Neural cell (in vitro differentiated cells): ENCODE data around the gene MYRF. TPM values are rescaled to one million over a fixed set of nuclear protein-coding genes. Genes with fewer than 3 reads are reported as not detected.

Experiments
- H2AFZ ChIP-seq: fragments of 200-600, 300-800 bp; sonication (generic), shearing (Covaris generic); 2 replicates; pipeline ENCODE4 v1.6.0; 2014; ENCODE audit warnings: low read depth, mild to moderate bottlenecking, antibody characterized with exemption, low read length, moderate library complexity
- H3F3A ChIP-seq: fragments of 200-600 bp; shearing (Covaris generic); 2 replicates; pipeline ENCODE4 v1.6.1; 2016; ENCODE audit warnings: mild to moderate bottlenecking, moderate library complexity, mixed read lengths, antibody characterized with exemption, low read length; ENCODE audit not compliant: insufficient read depth, poor library complexity, severe bottlenecking
- H3K27ac ChIP-seq: fragments of 200-600, 300-800 bp; sonication (generic), shearing (Covaris generic); 2 replicates; pipeline ENCODE4 v1.5.1; 2014; ENCODE audit warnings: mild to moderate bottlenecking, low read length, moderate library complexity
- H3K27me3 ChIP-seq: fragments of 300-800, 200-600 bp; sonication (generic), shearing (Covaris generic); 2 replicates; pipeline ENCODE4 v1.6.0; 2014; ENCODE audit warnings: mild to moderate bottlenecking, low read depth, low read length, moderate library complexity; ENCODE audit not compliant: insufficient read depth
- H3K36me3 ChIP-seq: fragments of 300-800, 200-600 bp; sonication (generic), shearing (Covaris generic); 2 replicates; pipeline ENCODE4 v1.5.1; 2014; ENCODE audit warnings: mild to moderate bottlenecking, antibody characterized with exemption, low read length, moderate library complexity; ENCODE audit not compliant: insufficient read depth
- H3K4me2 ChIP-seq: fragments of 300-800, 200-600 bp; sonication (generic), shearing (Covaris generic); 2 replicates; pipeline ENCODE4 v1.6.0; 2014; ENCODE audit warnings: mild to moderate bottlenecking, low read length
- H3K4me3 ChIP-seq: fragments of 300-800, 200-600 bp; sonication (generic), shearing (Covaris generic); 2 replicates; pipeline ENCODE4 v1.5.1; 2014; ENCODE audit warnings: mild to moderate bottlenecking, low read length, moderate library complexity
- H3K79me2 ChIP-seq: fragments of 200-600 bp; shearing (Covaris generic); replicated peaks from 2 replicates; pipeline ENCODE4 v1.6.0; 2014; ENCODE audit warnings: mild to moderate bottlenecking, low read length, moderate library complexity; ENCODE audit not compliant: insufficient read depth
- H3K9ac ChIP-seq: fragments of 300-800, 200-600 bp; sonication (generic), shearing (Covaris generic); 2 replicates; pipeline ENCODE4 v1.6.1; 2016; ENCODE audit warnings: mild to moderate bottlenecking, low read length, mixed read lengths
- H3K9me2 ChIP-seq: fragments of 200-600 bp; shearing (Covaris generic); 2 replicates; pipeline ENCODE4 v1.6.1; 2016; ENCODE audit warnings: mild to moderate bottlenecking, low read length, mixed read lengths; ENCODE audit not compliant: insufficient read depth
- H3K9me3 ChIP-seq: fragments of 200-600, 300-800 bp; sonication (generic), shearing (Covaris generic); 2 replicates; pipeline ENCODE4 v1.6.1; 2016; ENCODE audit warnings: mild to moderate bottlenecking, mixed run types, low read length, moderate library complexity, mixed read lengths
- H4K20me1 ChIP-seq: fragments of 200-600 bp; shearing (Covaris generic); 2 replicates; pipeline ENCODE4 v1.6.1; 2016; ENCODE audit warnings: mild to moderate bottlenecking, mixed run types; ENCODE audit not compliant: insufficient read depth
- EP300 ChIP-seq: fragments of 450-650 bp; conservative IDR thresholded peaks from 2 replicates; pipeline ENCODE4 v1.6.1; 2014; ENCODE audit warnings: antibody characterized with exemption, mild to moderate bottlenecking, moderate library complexity; ENCODE audit not compliant: poor library complexity, severe bottlenecking
- EZH2 ChIP-seq: fragments of 200-600, 300-800 bp; shearing (Covaris generic), sonication (generic); IDR thresholded peaks from 2 replicates; pipeline ENCODE4 v1.6.1; 2014; ENCODE audit warnings: antibody characterized with exemption, low read length, borderline replicate concordance, mild to moderate bottlenecking; ENCODE audit not compliant: insufficient read depth, poor library complexity, severe bottlenecking
- MXI1 ChIP-seq: fragments of 450-650 bp; conservative IDR thresholded peaks from 2 replicates; pipeline ENCODE4 v1.6.1; 2014; ENCODE audit warnings: antibody characterized with exemption, mild to moderate bottlenecking; ENCODE audit not compliant: poor library complexity, severe bottlenecking
- POLR2AphosphoS5 ChIP-seq: IDR thresholded peaks from 2 replicates; pipeline ENCODE4 v1.6.1; 2012
- RAD21 ChIP-seq: fragments of 450-650 bp; conservative IDR thresholded peaks from 2 replicates; pipeline ENCODE4 v1.6.1; 2014; ENCODE audit warnings: antibody characterized with exemption, mild to moderate bottlenecking, moderate library complexity
- SMC3 ChIP-seq: fragments of 450-650 bp; conservative IDR thresholded peaks from 2 replicates; pipeline ENCODE4 v1.6.1; 2014; ENCODE audit warnings: antibody characterized with exemption, mild to moderate bottlenecking, moderate library complexity; ENCODE audit not compliant: poor library complexity
- TAF1 ChIP-seq: IDR thresholded peaks from 2 replicates; pipeline ENCODE4 v1.6.1; 2012; ENCODE audit warnings: low read depth
- polyA plus RNA-seq: library from polyadenylated mRNA; depleted of rRNA; stranded (reverse); fragments of >200 nt; gene quantifications from 2 replicates; pipeline ENCODE4 v1.2.3, GENCODE V29; 2014
- TF ChIP-seq, protein P1 (sequence below): IDR thresholded peaks from 2 replicates; pipeline ENCODE4 v1.6.1; 2012; ENCODE audit warnings: borderline replicate concordance
- TF ChIP-seq, protein P2 (sequence below): fragments of 450-650 bp; IDR thresholded peaks from 2 replicates; pipeline ENCODE4 v1.5.1; 2014; ENCODE audit warnings: antibody characterized with exemption, mild to moderate bottlenecking, moderate library complexity; ENCODE audit not compliant: poor library complexity, severe bottlenecking

MYRF gene
- polyA plus RNA-seq, 1 donor from 2014 or later: 0.16 TPM

DNA sequence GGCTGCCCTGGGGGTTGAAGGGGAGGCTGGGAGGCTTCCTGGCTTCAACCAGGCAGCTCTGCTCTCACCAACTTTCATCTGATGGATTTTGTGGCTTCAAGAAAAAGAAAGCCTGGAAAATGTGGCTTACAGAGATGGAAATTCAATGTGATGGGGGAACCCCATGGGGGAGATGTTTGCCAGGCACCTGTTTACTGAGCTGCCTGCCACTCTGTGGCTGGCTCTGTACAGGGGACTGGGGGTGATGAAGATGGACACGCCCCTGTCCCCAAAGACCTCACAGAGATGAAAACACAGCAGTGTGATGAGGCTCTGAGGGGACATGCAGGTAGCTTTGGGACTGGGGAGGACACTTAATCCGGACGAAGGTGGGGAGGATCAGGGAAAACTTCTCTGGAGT lies 29.9 kb downstream of the MYRF start:
- Histone ChIP-seq H3F3A (no peaks in the 10 kb centered on the region), H3K27ac (no peak overlapping the region), H3K36me3 (no peaks in the 10 kb centered on the region), H2AFZ (no peak overlapping the region), H3K4me3 (no peak overlapping the region), H4K20me1 (no peaks in the 10 kb centered on the region), H3K9ac (no peak overlapping the region), H3K27me3 (no peaks in the 10 kb centered on the region), H3K9me2 (no peaks in the 10 kb centered on the region), H3K4me2 (no peak overlapping the region), H3K9me3 (no peaks in the 10 kb centered on the region), H3K79me2 (no peaks in the 10 kb centered on the region)
- no peak for TF ChIP-seq SMC3
- TF ChIP-seq TAF1: no peak
- no peak for TF ChIP-seq MXI1
- TF ChIP-seq, protein P1, sequence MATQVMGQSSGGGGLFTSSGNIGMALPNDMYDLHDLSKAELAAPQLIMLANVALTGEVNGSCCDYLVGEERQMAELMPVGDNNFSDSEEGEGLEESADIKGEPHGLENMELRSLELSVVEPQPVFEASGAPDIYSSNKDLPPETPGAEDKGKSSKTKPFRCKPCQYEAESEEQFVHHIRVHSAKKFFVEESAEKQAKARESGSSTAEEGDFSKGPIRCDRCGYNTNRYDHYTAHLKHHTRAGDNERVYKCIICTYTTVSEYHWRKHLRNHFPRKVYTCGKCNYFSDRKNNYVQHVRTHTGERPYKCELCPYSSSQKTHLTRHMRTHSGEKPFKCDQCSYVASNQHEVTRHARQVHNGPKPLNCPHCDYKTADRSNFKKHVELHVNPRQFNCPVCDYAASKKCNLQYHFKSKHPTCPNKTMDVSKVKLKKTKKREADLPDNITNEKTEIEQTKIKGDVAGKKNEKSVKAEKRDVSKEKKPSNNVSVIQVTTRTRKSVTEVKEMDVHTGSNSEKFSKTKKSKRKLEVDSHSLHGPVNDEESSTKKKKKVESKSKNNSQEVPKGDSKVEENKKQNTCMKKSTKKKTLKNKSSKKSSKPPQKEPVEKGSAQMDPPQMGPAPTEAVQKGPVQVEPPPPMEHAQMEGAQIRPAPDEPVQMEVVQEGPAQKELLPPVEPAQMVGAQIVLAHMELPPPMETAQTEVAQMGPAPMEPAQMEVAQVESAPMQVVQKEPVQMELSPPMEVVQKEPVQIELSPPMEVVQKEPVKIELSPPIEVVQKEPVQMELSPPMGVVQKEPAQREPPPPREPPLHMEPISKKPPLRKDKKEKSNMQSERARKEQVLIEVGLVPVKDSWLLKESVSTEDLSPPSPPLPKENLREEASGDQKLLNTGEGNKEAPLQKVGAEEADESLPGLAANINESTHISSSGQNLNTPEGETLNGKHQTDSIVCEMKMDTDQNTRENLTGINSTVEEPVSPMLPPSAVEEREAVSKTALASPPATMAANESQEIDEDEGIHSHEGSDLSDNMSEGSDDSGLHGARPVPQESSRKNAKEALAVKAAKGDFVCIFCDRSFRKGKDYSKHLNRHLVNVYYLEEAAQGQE: no peak
- TF ChIP-seq, protein P2, sequence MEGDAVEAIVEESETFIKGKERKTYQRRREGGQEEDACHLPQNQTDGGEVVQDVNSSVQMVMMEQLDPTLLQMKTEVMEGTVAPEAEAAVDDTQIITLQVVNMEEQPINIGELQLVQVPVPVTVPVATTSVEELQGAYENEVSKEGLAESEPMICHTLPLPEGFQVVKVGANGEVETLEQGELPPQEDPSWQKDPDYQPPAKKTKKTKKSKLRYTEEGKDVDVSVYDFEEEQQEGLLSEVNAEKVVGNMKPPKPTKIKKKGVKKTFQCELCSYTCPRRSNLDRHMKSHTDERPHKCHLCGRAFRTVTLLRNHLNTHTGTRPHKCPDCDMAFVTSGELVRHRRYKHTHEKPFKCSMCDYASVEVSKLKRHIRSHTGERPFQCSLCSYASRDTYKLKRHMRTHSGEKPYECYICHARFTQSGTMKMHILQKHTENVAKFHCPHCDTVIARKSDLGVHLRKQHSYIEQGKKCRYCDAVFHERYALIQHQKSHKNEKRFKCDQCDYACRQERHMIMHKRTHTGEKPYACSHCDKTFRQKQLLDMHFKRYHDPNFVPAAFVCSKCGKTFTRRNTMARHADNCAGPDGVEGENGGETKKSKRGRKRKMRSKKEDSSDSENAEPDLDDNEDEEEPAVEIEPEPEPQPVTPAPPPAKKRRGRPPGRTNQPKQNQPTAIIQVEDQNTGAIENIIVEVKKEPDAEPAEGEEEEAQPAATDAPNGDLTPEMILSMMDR: no peak
- no peak for TF ChIP-seq EP300
- TF ChIP-seq RAD21: no peak
- no peak for TF ChIP-seq POLR2AphosphoS5
- no peak for TF ChIP-seq EZH2

DNA sequence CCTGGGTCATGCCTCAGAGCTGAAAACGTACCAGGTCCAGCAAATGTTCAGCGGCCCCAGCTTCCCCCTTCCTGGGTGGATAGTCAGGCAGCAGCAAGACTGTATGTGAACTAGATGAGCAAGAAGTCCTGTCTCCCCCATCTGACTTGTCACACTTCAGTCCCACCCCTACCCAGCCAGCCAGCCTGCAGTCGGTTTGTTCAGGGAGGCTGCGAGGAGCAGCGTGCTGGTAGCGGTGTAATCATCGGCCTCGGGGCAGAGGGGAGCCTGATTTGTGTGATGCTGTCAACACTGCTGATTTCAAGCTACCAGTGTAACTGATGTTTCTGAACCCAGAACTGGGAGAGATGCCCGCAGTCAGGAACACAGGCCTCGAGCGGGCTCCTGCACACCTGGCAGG lies 30.4 kb downstream of the MYRF start:
- Histone ChIP-seq H3K9me3 (no peaks in the 10 kb centered on the region), H3K4me3 (no peak overlapping the region), H3K9ac (no peak overlapping the region), H3F3A (no peaks in the 10 kb centered on the region), H3K4me2 (no peak overlapping the region), H3K9me2 (no peaks in the 10 kb centered on the region), H2AFZ (no peak overlapping the region), H3K27me3 (no peaks in the 10 kb centered on the region), H3K36me3 (no peaks in the 10 kb centered on the region), H4K20me1 (no peaks in the 10 kb centered on the region), H3K79me2 (no peaks in the 10 kb centered on the region), H3K27ac (no peak overlapping the region)
- TF ChIP-seq MXI1 (no peak), SMC3 (no peak), EZH2 (no peak), RAD21 (no peak), POLR2AphosphoS5 (no peak), EP300 (no peak), TAF1 (no peak)
- TF ChIP-seq, protein P1: no peak
- TF ChIP-seq, protein P2: no peak
